Astrocyte (in vitro differentiated cells and primary cell): Measurements from ENCODE around the gene SAP30BP. TPM values are rescaled to one million over a fixed set of nuclear protein-coding genes. Genes with fewer than 3 reads are reported as not detected.

ENCODE experiments used
- DNase-seq: peaks from one replicate; pipeline ENCODE4 v3.0.0-alpha.2; 2010; ENCODE audit warnings: low read depth
- FAIRE-seq: peaks from 2 replicates; lab custom pipeline; 2011; peaks lifted over from hg19 to GRCh38; lab: Jason Lieb, UNC
- H2AFZ ChIP-seq: 2 replicates; pipeline ENCODE4 v1.6.0; 2012; ENCODE audit warnings: low read depth, low read length, inconsistent platforms
- H3K27ac ChIP-seq: 2 replicates; pipeline ENCODE4 v1.5.1; 2011; ENCODE audit warnings: low read depth, low read length, inconsistent platforms
- H3K27me3 ChIP-seq: 2 replicates; pipeline ENCODE4 v1.6.0; 2011; ENCODE audit warnings: low read length, inconsistent platforms; ENCODE audit not compliant: insufficient read depth
- H3K36me3 ChIP-seq: 2 replicates; pipeline ENCODE4 v1.5.1; 2011; ENCODE audit warnings: low read length, inconsistent platforms; ENCODE audit not compliant: insufficient read depth
- H3K4me1 ChIP-seq: 2 replicates; pipeline ENCODE4 v1.5.1; 2011; ENCODE audit warnings: low read length, inconsistent platforms; ENCODE audit not compliant: insufficient read depth
- H3K4me2 ChIP-seq: 2 replicates; pipeline ENCODE4 v1.6.0; 2012; ENCODE audit warnings: low read length, inconsistent platforms
- H3K4me3 ChIP-seq: 2 replicates; pipeline ENCODE4 v1.5.1; 2011; ENCODE audit warnings: low read depth, mild to moderate bottlenecking, low read length, inconsistent platforms; ENCODE audit not compliant: insufficient read depth
- H3K79me2 ChIP-seq: 2 replicates; pipeline ENCODE4 v1.6.0; 2012; ENCODE audit warnings: mild to moderate bottlenecking, low read length, inconsistent platforms; ENCODE audit not compliant: insufficient read depth
- H3K9ac ChIP-seq: 2 replicates; pipeline ENCODE4 v1.6.0; 2012; ENCODE audit warnings: mild to moderate bottlenecking, low read length, inconsistent platforms
- H3K9me3 ChIP-seq: 2 replicates; pipeline ENCODE4 v1.5.1; 2012; ENCODE audit warnings: low read depth, mild to moderate bottlenecking, low read length, inconsistent platforms; ENCODE audit not compliant: insufficient read depth
- H4K20me1 ChIP-seq: 2 replicates; pipeline ENCODE4 v1.6.0; 2012; ENCODE audit warnings: low read length, inconsistent platforms; ENCODE audit not compliant: insufficient read depth
- H3K27ac Mint-ChIP-seq: one replicate; pipeline ENCODE4 v1.8.0; 2021; ENCODE audit warnings: mild to moderate bottlenecking, mixed read lengths; ENCODE audit not compliant: unreplicated experiment
- H3K27me3 Mint-ChIP-seq: one replicate; pipeline ENCODE4 v1.8.0; 2021; ENCODE audit warnings: low read depth, mixed read lengths; ENCODE audit not compliant: unreplicated experiment
- H3K36me3 Mint-ChIP-seq: one replicate; pipeline ENCODE4 v1.8.0; 2021; ENCODE audit warnings: low read depth, mixed read lengths; ENCODE audit not compliant: unreplicated experiment
- H3K4me1 Mint-ChIP-seq: one replicate; pipeline ENCODE4 v1.8.0; 2021; ENCODE audit warnings: low read depth, mixed read lengths; ENCODE audit not compliant: unreplicated experiment
- H3K4me3 Mint-ChIP-seq: one replicate; pipeline ENCODE4 v1.8.0; 2021; ENCODE audit warnings: mild to moderate bottlenecking, moderate library complexity, mixed read lengths; ENCODE audit not compliant: unreplicated experiment
- H3K9me3 Mint-ChIP-seq: one replicate; pipeline ENCODE4 v1.8.0; 2021; ENCODE audit warnings: mild to moderate bottlenecking, mixed read lengths; ENCODE audit not compliant: unreplicated experiment
- EZH2 ChIP-seq: IDR thresholded peaks from 2 replicates; pipeline ENCODE4 v1.6.1; 2012; ENCODE audit warnings: mild to moderate bottlenecking, low read length, inconsistent platforms; ENCODE audit not compliant: insufficient read depth
- total RNA-seq: library from RNA; stranded (reverse); gene quantifications from 2 replicates; pipeline ENCODE4 v1.2.1, GENCODE V29; 2021
- TF ChIP-seq, protein P1 (sequence below): IDR thresholded peaks from 2 replicates; pipeline ENCODE4 v1.5.1; 2011; ENCODE audit warnings: low read depth, mild to moderate bottlenecking, inconsistent platforms, low read length, moderate library complexity; ENCODE audit not compliant: insufficient read depth

Gene SAP30BP
- total RNA-seq, 1 donor from 2014 or later, result 99.2 TPM

DNA sequence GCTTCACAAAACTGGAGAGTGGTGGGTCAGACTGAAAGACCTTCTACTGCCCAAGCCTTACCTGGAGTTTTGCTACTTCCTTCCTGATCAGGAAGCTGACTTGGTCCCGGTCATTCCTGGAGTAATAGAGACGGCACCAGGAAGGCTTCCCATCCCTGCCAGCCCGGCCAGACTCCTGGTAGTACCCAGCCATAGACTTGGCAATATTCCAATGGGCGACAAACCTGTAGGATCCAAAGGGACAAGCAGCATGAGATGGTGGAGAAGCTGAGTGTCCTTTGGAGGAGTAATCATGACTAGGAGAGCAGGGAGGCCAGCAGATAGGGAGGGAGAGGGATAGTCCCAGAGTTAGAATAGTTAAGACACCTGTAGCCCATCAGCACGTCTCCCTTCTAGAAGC is 8.9 kb upstream of the SAP30BP start:
- H3K27ac Mint-ChIP-seq, result no peak overlapping the region
- no peak overlapping the region for H3K4me3 ChIP-seq
- peaks cover 2% of the 10 kb centered on the region for H3K36me3 Mint-ChIP-seq
- H3K27me3 ChIP-seq, result no peaks in the 10 kb centered on the region
- H3K9me3 ChIP-seq, result no peaks in the 10 kb centered on the region
- no peak overlapping the region for H2AFZ ChIP-seq
- no peak overlapping the region for H3K9ac ChIP-seq
- H3K36me3 ChIP-seq, result peaks cover 8% of the 10 kb centered on the region
- no peaks in the 10 kb centered on the region for H3K27me3 Mint-ChIP-seq
- no peaks in the 10 kb centered on the region for H3K4me1 Mint-ChIP-seq
- no peaks in the 10 kb centered on the region for H3K4me1 ChIP-seq
- TF ChIP-seq EZH2, result no peak
- TF ChIP-seq, protein P1, sequence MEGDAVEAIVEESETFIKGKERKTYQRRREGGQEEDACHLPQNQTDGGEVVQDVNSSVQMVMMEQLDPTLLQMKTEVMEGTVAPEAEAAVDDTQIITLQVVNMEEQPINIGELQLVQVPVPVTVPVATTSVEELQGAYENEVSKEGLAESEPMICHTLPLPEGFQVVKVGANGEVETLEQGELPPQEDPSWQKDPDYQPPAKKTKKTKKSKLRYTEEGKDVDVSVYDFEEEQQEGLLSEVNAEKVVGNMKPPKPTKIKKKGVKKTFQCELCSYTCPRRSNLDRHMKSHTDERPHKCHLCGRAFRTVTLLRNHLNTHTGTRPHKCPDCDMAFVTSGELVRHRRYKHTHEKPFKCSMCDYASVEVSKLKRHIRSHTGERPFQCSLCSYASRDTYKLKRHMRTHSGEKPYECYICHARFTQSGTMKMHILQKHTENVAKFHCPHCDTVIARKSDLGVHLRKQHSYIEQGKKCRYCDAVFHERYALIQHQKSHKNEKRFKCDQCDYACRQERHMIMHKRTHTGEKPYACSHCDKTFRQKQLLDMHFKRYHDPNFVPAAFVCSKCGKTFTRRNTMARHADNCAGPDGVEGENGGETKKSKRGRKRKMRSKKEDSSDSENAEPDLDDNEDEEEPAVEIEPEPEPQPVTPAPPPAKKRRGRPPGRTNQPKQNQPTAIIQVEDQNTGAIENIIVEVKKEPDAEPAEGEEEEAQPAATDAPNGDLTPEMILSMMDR, result no peak
- FAIRE-seq (no peak), DNase-seq (no peak)
- no peak overlapping the region for H3K27ac ChIP-seq
- H3K4me2 ChIP-seq, result no peak overlapping the region
- H3K9me3 Mint-ChIP-seq, result no peaks in the 10 kb centered on the region
- H3K4me3 Mint-ChIP-seq, result no peak overlapping the region
- no peaks in the 10 kb centered on the region for H3K79me2 ChIP-seq
- H4K20me1 ChIP-seq, result no peaks in the 10 kb centered on the region

DNA sequence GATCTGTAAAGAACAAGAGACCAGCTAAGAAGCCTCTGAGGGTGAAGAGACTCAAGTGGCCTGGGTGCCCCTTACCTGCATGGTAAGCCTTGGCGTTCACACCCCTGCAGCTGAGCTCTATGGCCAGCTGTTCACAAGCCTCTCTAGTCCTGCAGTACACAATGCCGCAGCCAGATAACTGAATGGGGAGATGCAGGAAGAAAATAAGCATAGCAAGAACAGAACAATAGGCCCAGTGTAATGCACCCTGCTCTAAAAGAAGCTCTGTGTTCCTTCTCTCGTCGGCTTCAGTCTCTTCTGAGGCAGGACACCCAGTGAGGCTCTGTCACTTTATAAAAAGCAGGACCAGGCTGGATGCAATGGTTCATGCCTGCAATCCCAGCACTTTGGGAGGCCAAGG is 5.6 kb upstream of the SAP30BP start:
- Mint-ChIP-seq H3K36me3 (peaks cover 5% of the 10 kb centered on the region), H3K27ac (no peak overlapping the region), H3K4me3 (no peak overlapping the region), H3K4me1 (peaks cover 7% of the 10 kb centered on the region), H3K9me3 (no peaks in the 10 kb centered on the region), H3K27me3 (no peaks in the 10 kb centered on the region)
- no peak overlapping the region for H3K27ac ChIP-seq
- H2AFZ ChIP-seq, result no peak overlapping the region
- H3K36me3 ChIP-seq, result peaks cover 8% of the 10 kb centered on the region
- H3K4me2 ChIP-seq, result no peak overlapping the region
- DNase-seq, result no peak
- H3K4me1 ChIP-seq, result peaks cover 9% of the 10 kb centered on the region
- H3K27me3 ChIP-seq, result no peaks in the 10 kb centered on the region
- H3K79me2 ChIP-seq, result peaks cover 10% of the 10 kb centered on the region
- H3K9ac ChIP-seq, result no peak overlapping the region
- H3K4me3 ChIP-seq, result no peak overlapping the region
- H3K9me3 ChIP-seq, result no peaks in the 10 kb centered on the region
- TF ChIP-seq EZH2, result no peak
- TF ChIP-seq, protein P1, result no peak
- no peaks in the 10 kb centered on the region for H4K20me1 ChIP-seq
- no peak for FAIRE-seq

DNA sequence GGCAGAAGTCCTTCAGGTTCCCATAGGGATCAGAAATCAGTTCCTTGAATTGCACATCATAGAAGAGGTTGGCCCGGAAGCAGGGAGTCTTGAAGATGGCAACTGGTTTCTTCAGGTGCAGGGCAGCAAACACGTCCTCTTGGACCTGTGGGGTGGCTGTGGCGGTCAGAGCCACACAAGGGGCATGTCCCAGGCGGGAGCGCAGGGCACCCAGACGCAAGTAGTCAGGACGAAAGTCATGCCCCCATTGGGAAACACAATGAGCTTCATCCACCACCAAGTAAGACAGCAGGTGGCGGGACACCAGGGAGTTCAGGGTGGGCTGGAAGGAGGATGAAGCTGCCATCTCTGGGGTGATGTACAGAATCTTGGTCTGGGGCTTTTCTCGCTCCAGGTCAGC is 4.6 kb upstream of the SAP30BP start:
- H3K27ac Mint-ChIP-seq, result no peak overlapping the region
- H3K4me1 Mint-ChIP-seq, result peaks cover 7% of the 10 kb centered on the region
- Histone ChIP-seq H3K79me2 (peaks cover 20% of the 10 kb centered on the region), H4K20me1 (no peaks in the 10 kb centered on the region), H3K27ac (no peak overlapping the region), H3K27me3 (no peaks in the 10 kb centered on the region), H3K4me2 (no peak overlapping the region), H3K36me3 (peaks cover 8% of the 10 kb centered on the region), H3K4me1 (peaks cover 10% of the 10 kb centered on the region), H3K4me3 (no peak overlapping the region), H3K9me3 (no peaks in the 10 kb centered on the region), H2AFZ (no peak overlapping the region), H3K9ac (no peak overlapping the region)
- H3K4me3 Mint-ChIP-seq, result no peak overlapping the region
- DNase-seq (no peak), FAIRE-seq (no peak)
- H3K36me3 Mint-ChIP-seq, result peaks cover 2% of the 10 kb centered on the region
- no peaks in the 10 kb centered on the region for H3K27me3 Mint-ChIP-seq
- TF ChIP-seq, protein P1, result no peak
- TF ChIP-seq EZH2, result no peak
- H3K9me3 Mint-ChIP-seq, result no peaks in the 10 kb centered on the region
